Loucy (cell line): ENCODE data around the gene ZNF423.

Experiments
- EZH2phosphoT487 ChIP-seq: fragments of 200-600 bp; IDR thresholded peaks from 2 replicates; pipeline ENCODE4 v1.6.1; 2018; ENCODE audit warnings: antibody characterized with exemption, mild to moderate bottlenecking, moderate library complexity, borderline replicate concordance
- TF ChIP-seq, protein P1 (sequence below): fragments of 200-600 bp; sonication (generic); conservative IDR thresholded peaks from 2 replicates; pipeline ENCODE4 v1.5.1; 2014; ENCODE audit warnings: mild to moderate bottlenecking, antibody characterized with exemption, low read length

DNA sequence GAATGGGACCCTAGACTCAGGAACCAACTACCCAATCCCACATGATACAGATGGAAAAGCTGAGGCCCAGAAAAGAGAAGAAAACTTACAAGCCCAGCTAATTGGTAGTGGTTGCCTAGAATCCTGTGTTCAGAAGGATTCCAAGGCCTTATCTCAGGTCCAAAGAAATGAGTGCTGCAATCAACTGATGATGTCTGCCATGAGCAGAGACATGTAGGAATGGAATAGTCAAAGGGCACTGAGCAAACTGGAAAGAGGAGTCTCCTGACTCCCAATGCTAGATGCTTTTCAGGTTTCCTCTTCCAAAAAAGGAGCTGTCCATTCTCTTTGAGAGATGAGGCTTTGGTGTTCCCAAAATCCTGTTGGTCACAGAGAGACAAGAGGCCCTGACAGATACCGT is 210.6 kb downstream of the ZNF423 start:
- TF ChIP-seq, protein P1, sequence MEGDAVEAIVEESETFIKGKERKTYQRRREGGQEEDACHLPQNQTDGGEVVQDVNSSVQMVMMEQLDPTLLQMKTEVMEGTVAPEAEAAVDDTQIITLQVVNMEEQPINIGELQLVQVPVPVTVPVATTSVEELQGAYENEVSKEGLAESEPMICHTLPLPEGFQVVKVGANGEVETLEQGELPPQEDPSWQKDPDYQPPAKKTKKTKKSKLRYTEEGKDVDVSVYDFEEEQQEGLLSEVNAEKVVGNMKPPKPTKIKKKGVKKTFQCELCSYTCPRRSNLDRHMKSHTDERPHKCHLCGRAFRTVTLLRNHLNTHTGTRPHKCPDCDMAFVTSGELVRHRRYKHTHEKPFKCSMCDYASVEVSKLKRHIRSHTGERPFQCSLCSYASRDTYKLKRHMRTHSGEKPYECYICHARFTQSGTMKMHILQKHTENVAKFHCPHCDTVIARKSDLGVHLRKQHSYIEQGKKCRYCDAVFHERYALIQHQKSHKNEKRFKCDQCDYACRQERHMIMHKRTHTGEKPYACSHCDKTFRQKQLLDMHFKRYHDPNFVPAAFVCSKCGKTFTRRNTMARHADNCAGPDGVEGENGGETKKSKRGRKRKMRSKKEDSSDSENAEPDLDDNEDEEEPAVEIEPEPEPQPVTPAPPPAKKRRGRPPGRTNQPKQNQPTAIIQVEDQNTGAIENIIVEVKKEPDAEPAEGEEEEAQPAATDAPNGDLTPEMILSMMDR, result no peak
- TF ChIP-seq EZH2phosphoT487, result no peak
